Measurements from ENCODE around the gene IFNL1.

IFNL1 gene

DNA sequence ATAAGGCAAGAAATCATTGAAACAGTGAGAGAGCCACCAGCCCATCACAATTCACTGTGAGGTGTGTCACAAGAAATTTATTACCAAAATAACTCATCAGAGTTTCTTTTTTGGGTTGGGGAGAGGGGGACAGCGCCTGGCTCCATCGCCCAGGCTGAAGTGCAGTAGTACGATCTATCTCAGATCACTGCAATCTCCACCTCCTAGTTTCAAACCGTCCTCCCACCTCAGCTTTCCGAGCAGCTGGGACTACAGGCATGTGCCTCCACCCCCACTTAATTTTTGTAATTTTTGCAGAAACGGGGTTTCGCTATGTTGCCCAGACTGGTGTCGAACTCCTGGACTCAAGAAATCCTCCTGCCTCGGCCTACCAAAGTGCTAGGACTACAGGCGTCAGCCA, 3.6 kb downstream of the IFNL1 start:
- TF ChIP-seq BACH2 (CRISPR knock-in tag; IDR thresholded peaks at IDR 0.05; ENCODE audit: borderline replicate concordance) (no peak), ESRRG (CRISPR knock-in tag; IDR thresholded peaks at IDR 0.05) (no peak), SNAI2 (CRISPR knock-in tag; IDR thresholded peaks at IDR 0.05) (no peak), CSRNP3 (CRISPR knock-in tag; IDR thresholded peaks at IDR 0.05) (no peak), TCF4 (CRISPR knock-in tag; IDR thresholded peaks at IDR 0.05; ENCODE audit: borderline replicate concordance) (no peak), GLIS3 (CRISPR knock-in tag; IDR thresholded peaks at IDR 0.05) (no peak), PATZ1 (CRISPR knock-in tag; IDR thresholded peaks at IDR 0.05; ENCODE audit: borderline replicate concordance) (no peak), ARNTL (CRISPR knock-in tag; IDR thresholded peaks at IDR 0.05; ENCODE audit: borderline replicate concordance, low read depth) (no peak), ZNF565 (CRISPR knock-in tag; conservative IDR thresholded peaks at IDR 0.05; ENCODE audit: low read depth) (no peak), ZNF8 (CRISPR knock-in tag; IDR thresholded peaks at IDR 0.05) (no peak), ISL1 (CRISPR knock-in tag; IDR thresholded peaks at IDR 0.05) (no peak), TOX (CRISPR knock-in tag; IDR thresholded peaks at IDR 0.05; ENCODE audit: borderline replicate concordance) (no peak), ZC3H10 (CRISPR knock-in tag; IDR thresholded peaks at IDR 0.05) (no peak), ZFP30 (CRISPR knock-in tag; IDR thresholded peaks at IDR 0.05) (no peak), CSDC2 (CRISPR knock-in tag; IDR thresholded peaks at IDR 0.05) (no peak), OSR1 (CRISPR knock-in tag; IDR thresholded peaks at IDR 0.05) (no peak)
- TF ChIP-seq, protein P1, sequence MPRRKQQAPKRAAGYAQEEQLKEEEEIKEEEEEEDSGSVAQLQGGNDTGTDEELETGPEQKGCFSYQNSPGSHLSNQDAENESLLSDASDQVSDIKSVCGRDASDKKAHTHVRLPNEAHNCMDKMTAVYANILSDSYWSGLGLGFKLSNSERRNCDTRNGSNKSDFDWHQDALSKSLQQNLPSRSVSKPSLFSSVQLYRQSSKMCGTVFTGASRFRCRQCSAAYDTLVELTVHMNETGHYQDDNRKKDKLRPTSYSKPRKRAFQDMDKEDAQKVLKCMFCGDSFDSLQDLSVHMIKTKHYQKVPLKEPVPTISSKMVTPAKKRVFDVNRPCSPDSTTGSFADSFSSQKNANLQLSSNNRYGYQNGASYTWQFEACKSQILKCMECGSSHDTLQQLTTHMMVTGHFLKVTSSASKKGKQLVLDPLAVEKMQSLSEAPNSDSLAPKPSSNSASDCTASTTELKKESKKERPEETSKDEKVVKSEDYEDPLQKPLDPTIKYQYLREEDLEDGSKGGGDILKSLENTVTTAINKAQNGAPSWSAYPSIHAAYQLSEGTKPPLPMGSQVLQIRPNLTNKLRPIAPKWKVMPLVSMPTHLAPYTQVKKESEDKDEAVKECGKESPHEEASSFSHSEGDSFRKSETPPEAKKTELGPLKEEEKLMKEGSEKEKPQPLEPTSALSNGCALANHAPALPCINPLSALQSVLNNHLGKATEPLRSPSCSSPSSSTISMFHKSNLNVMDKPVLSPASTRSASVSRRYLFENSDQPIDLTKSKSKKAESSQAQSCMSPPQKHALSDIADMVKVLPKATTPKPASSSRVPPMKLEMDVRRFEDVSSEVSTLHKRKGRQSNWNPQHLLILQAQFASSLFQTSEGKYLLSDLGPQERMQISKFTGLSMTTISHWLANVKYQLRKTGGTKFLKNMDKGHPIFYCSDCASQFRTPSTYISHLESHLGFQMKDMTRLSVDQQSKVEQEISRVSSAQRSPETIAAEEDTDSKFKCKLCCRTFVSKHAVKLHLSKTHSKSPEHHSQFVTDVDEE (CRISPR knock-in tag; IDR thresholded peaks at IDR 0.05), result no peak
- TF ChIP-seq, protein P2, sequence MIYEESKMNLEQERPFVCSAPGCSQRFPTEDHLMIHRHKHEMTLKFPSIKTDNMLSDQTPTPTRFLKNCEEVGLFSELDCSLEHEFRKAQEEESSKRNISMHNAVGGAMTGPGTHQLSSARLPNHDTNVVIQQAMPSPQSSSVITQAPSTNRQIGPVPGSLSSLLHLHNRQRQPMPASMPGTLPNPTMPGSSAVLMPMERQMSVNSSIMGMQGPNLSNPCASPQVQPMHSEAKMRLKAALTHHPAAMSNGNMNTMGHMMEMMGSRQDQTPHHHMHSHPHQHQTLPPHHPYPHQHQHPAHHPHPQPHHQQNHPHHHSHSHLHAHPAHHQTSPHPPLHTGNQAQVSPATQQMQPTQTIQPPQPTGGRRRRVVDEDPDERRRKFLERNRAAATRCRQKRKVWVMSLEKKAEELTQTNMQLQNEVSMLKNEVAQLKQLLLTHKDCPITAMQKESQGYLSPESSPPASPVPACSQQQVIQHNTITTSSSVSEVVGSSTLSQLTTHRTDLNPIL (CRISPR knock-in tag; IDR thresholded peaks at IDR 0.05; ENCODE audit: low read depth), result no peak

DNA sequence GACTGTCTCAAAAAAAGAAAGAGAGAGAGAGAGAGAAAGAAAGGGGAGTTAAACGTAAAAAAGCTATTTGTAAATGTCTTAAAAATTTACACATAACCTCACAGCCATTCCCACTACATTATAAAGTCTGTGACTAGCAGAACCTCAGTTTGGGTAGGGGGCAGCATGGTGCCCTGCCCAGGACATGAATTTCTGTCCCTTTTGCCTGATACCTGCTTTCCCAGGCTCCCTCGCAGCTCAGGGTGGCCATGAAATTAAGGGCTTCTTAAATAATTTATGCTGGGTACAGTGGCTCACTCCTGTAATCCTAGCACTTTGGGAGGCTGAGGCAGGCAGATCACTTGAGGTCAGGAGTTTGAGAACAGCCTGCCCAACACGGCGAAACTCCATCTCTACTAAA, 4.8 kb downstream of the IFNL1 start:
- ATAC-seq, result no peak
- TF ChIP-seq BACH2 (CRISPR knock-in tag; IDR thresholded peaks at IDR 0.05; ENCODE audit: borderline replicate concordance), result no peak

More for the DNA sequence above, 3.6 kb downstream of the IFNL1 start:
- ATAC-seq, result no peak

GRCh38 chr19:39301562-39301961, 5.4 kb downstream of the IFNL1 start:
- TF ChIP-seq ESRRG (CRISPR knock-in tag; IDR thresholded peaks at IDR 0.05) (no peak), OSR1 (CRISPR knock-in tag; IDR thresholded peaks at IDR 0.05) (no peak), TOX (CRISPR knock-in tag; IDR thresholded peaks at IDR 0.05; ENCODE audit: borderline replicate concordance) (no peak), ZC3H10 (CRISPR knock-in tag; IDR thresholded peaks at IDR 0.05) (no peak), ZNF70 (CRISPR knock-in tag; IDR thresholded peaks at IDR 0.05) (no peak), PATZ1 (CRISPR knock-in tag; IDR thresholded peaks at IDR 0.05; ENCODE audit: borderline replicate concordance) (no peak), POU6F1 (CRISPR knock-in tag; IDR thresholded peaks at IDR 0.05; ENCODE audit: borderline replicate concordance, low read depth) (no peak), ZFP30 (CRISPR knock-in tag; IDR thresholded peaks at IDR 0.05) (no peak), ISL1 (CRISPR knock-in tag; IDR thresholded peaks at IDR 0.05) (no peak), CSRNP3 (CRISPR knock-in tag; IDR thresholded peaks at IDR 0.05) (no peak), TCF4 (CRISPR knock-in tag; IDR thresholded peaks at IDR 0.05; ENCODE audit: borderline replicate concordance) (no peak), RARB (CRISPR knock-in tag; IDR thresholded peaks at IDR 0.05) (no peak), ZNF565 (CRISPR knock-in tag; conservative IDR thresholded peaks at IDR 0.05; ENCODE audit: low read depth) (no peak), BACH2 (CRISPR knock-in tag; IDR thresholded peaks at IDR 0.05; ENCODE audit: borderline replicate concordance) (no peak), CSDC2 (CRISPR knock-in tag; IDR thresholded peaks at IDR 0.05) (no peak), GLIS3 (CRISPR knock-in tag; IDR thresholded peaks at IDR 0.05) (no peak), ZFP3 (CRISPR knock-in tag; IDR thresholded peaks at IDR 0.05) (no peak), SNAI2 (CRISPR knock-in tag; IDR thresholded peaks at IDR 0.05) (no peak), ARNTL (CRISPR knock-in tag; IDR thresholded peaks at IDR 0.05; ENCODE audit: borderline replicate concordance, low read depth) (no peak), ZNF8 (CRISPR knock-in tag; IDR thresholded peaks at IDR 0.05) (no peak)
- ATAC-seq, result no peak

Data from SK-N-SH treated with all-trans-retinoic acid at 6 μM for 48 hours (cell line).